HepG2 (cell line): ENCODE data around the gene LINGO3. TPM values are rescaled to one million over a fixed set of nuclear protein-coding genes. Genes with fewer than 3 reads are reported as not detected.

Experiments
- ATAC-seq: fragments of 200-7000 bp; cut with Tn5 transposase; 3 replicates; pipeline ENCODE4 v1.9.1; 2020; ENCODE audit warnings: mild to moderate bottlenecking, moderate library complexity
- BruUV-seq: library from RNA; stranded (reverse); fragments of 400-500 nt; replicated peaks from 2 replicates; lab custom pipeline; 2021; lab: Mats Ljungman, UMichigan
- CTCF ChIA-PET: fragments of 300-600 bp; formaldehyde crosslinking; extraction: SDS; loops from one replicate; lab custom pipeline; 2021; ENCODE audit warnings: low total read pairs, inconsistent platforms, low intra/inter-chr PET ratio; lab: Yijun Ruan, JAX
- POLR2A ChIA-PET: fragments of 350-600 bp; sonication (Branson Sonifier 250); formaldehyde crosslinking; loops from one replicate; lab custom pipeline; 2020; ENCODE audit warnings: antibody characterized with exemption, inconsistent platforms; lab: Yijun Ruan, JAX
- DNase-seq: peaks from one replicate; pipeline ENCODE4 v3.0.0-alpha.2; 2015; ENCODE audit warnings: low spot score
- FAIRE-seq: peaks from 3 replicates; lab custom pipeline; 2011; peaks lifted over from hg19 to GRCh38; lab: Jason Lieb, UNC
- H2AFZ ChIP-seq: one replicate; pipeline ENCODE4 v1.6.1; 2011; ENCODE audit warnings: low read length, inconsistent platforms
- H3K27ac ChIP-seq: fragments of 300-600 bp; 3 replicates; pipeline ENCODE4 v1.8.0; 2011; ENCODE audit warnings: mixed run types, mild to moderate bottlenecking, mixed read lengths, low read length, inconsistent platforms; ENCODE audit not compliant: insufficient read depth; ENCODE audit errors: extremely low read length
- H3K27me3 ChIP-seq, 2 experiments: fragments of 200-600 bp in 1 of 2; 2 replicates in 1 of 2; 3 replicates in 1 of 2; pipeline versions ENCODE4 v1.6.0 to v1.8.0; 2011; ENCODE audit warnings: low read length in 2 of 2, mild to moderate bottlenecking in 2 of 2, moderate library complexity in 2 of 2, inconsistent platforms in 1 of 2; ENCODE audit not compliant: insufficient read depth in 2 of 2, control insufficient read depth in 1 of 2
- H3K36me3 ChIP-seq, 2 experiments: fragments of 200-600 bp in 1 of 2; replicated peaks in 1 of 2; 2 replicates in 1 of 2; 3 replicates in 1 of 2; pipeline versions ENCODE4 v1.5.1 to v1.8.0; 2011; ENCODE audit warnings: low read length in 2 of 2, inconsistent platforms in 1 of 2; ENCODE audit not compliant: insufficient read depth in 2 of 2, control insufficient read depth in 1 of 2
- H3K4me1 ChIP-seq: 2 replicates; pipeline ENCODE4 v1.5.1; 2012; ENCODE audit warnings: low read length, inconsistent platforms; ENCODE audit not compliant: insufficient read depth
- H3K4me2 ChIP-seq: 2 replicates; pipeline ENCODE4 v1.6.0; 2011; ENCODE audit warnings: low read depth, low read length, inconsistent platforms
- H3K4me3 ChIP-seq, 3 experiments: fragments of 200-600 bp in 1 of 3; sonication (generic), shearing (Covaris generic) in 1 of 3; replicated peaks in 1 of 3; 2 replicates each; pipeline ENCODE4 v1.5.1; 2011 to 2016; ENCODE audit warnings: low read length in 3 of 3, inconsistent platforms in 2 of 3, low read depth in 2 of 3, mild to moderate bottlenecking in 2 of 3, control low read depth in 1 of 3, mixed read lengths in 1 of 3; ENCODE audit not compliant: insufficient read depth in 1 of 3
- H3K79me2 ChIP-seq: one replicate; pipeline ENCODE4 v1.6.1; 2011; ENCODE audit warnings: low read length, inconsistent platforms; ENCODE audit not compliant: insufficient read depth
- H3K9ac ChIP-seq: 2 replicates; pipeline ENCODE4 v1.6.0; 2011; ENCODE audit warnings: mild to moderate bottlenecking, low read depth, low read length, inconsistent platforms; ENCODE audit not compliant: insufficient read depth
- H3K9me3 ChIP-seq: 2 replicates; pipeline ENCODE4 v1.5.1; 2012; ENCODE audit warnings: mild to moderate bottlenecking, low read length
- H4K20me1 ChIP-seq: 2 replicates; pipeline ENCODE4 v1.6.0; 2011; ENCODE audit warnings: inconsistent platforms, mild to moderate bottlenecking, low read length, moderate library complexity; ENCODE audit not compliant: insufficient read depth
- ATF7-NPFF ChIP-seq: sonication (generic); formaldehyde crosslinking; IDR thresholded peaks from 2 replicates; pipeline ENCODE4 v1.8.1; 2023; ENCODE audit warnings: mild to moderate bottlenecking, low read depth, missing genetic modification reagents, moderate library complexity
- KLF13 ChIP-seq: sonication (generic); formaldehyde crosslinking; IDR thresholded peaks from 2 replicates; pipeline ENCODE4 v1.4.0; 2020; ENCODE audit warnings: mild to moderate bottlenecking, missing genetic modification reagents
- MEIS2 ChIP-seq: sonication (generic); formaldehyde crosslinking; IDR thresholded peaks from 2 replicates; pipeline ENCODE4 v1.9.0; 2021; ENCODE audit warnings: mild to moderate bottlenecking, missing genetic modification reagents
- POLR2G ChIP-seq: fragments of 200-400 bp; formaldehyde crosslinking; IDR thresholded peaks from 2 replicates; pipeline ENCODE4 v1.6.1; 2018; ENCODE audit warnings: mild to moderate bottlenecking, low read depth, low read length, moderate library complexity
- TIGD3 ChIP-seq: sonication (generic); formaldehyde crosslinking; IDR thresholded peaks from 2 replicates; pipeline ENCODE4 v1.5.1; 2020; ENCODE audit warnings: mild to moderate bottlenecking, missing genetic modification reagents, borderline replicate concordance
- ZC3H13 ChIP-seq: sonication (generic); formaldehyde crosslinking; IDR thresholded peaks from 2 replicates; pipeline ENCODE4 v1.8.1; 2023; ENCODE audit warnings: mild to moderate bottlenecking, missing genetic modification reagents, moderate library complexity
- ZNF10 ChIP-seq: sonication (generic); formaldehyde crosslinking; IDR thresholded peaks from 2 replicates; pipeline ENCODE4 v1.4.0; 2020; ENCODE audit warnings: mild to moderate bottlenecking, low read depth, missing genetic modification reagents, borderline replicate concordance
- ZNF607 ChIP-seq: sonication (generic); formaldehyde crosslinking; IDR thresholded peaks from 2 replicates; pipeline ENCODE4 v1.5.1; 2020; ENCODE audit warnings: missing genetic modification reagents, mild to moderate bottlenecking, borderline replicate concordance
- ZNF678 ChIP-seq: sonication (generic); formaldehyde crosslinking; IDR thresholded peaks from 2 replicates; pipeline ENCODE4 v1.4.0; 2020; ENCODE audit warnings: mild to moderate bottlenecking, missing genetic modification reagents
- ZNF792 ChIP-seq: IDR thresholded peaks from 2 replicates; pipeline ENCODE4 v1.6.1; 2016
- WGBS: methylation state at CpG from one replicate; pipeline ENCODE4 v1.1.6; 2017; ENCODE audit warnings: low lambda C conversion rate; 5-methylcytosine and 5-hydroxymethylcytosine counted together
- in situ Hi-C: cut with HindIII; loops from 2 replicates; pipeline ENCODE4 v1.10.0; 2017; ENCODE audit warnings: low pct_unique_long_range_greater_than_20kb; ENCODE audit not compliant: extremely low pct_ligation_motif_present
- intact Hi-C: fragments of 100-400 bp; cut with micrococcal nuclease; formaldehyde crosslinking; loops from one replicate; pipeline ENCODE4 v1.10.0; 2022; ENCODE audit not compliant: unreplicated experiment
- polyA plus RNA-seq, 8 experiments: library from polyadenylated mRNA; depleted of rRNA in 3 of 8; stranded (reverse) in 7 of 8; unstranded in 1 of 8; fragments of >200 nt; fragmentation: Illumina TruSeq in 4 of 8; extraction: Trizol in 4 of 8; gene quantifications; 2 replicates each; pipeline versions ENCODE4 v1.2.1 to v1.2.3, GENCODE V29; 2011 to 2016; ENCODE audit warnings: low read depth in 4 of 8, missing spikeins in 1 of 8, mixed read lengths in 1 of 8; ENCODE audit not compliant: insufficient read depth in 1 of 8
- total RNA-seq, 5 experiments: library from RNA; depleted of rRNA; stranded (reverse); fragments of >200 nt; fragmentation: Illumina TruSeq; extraction: Trizol; gene quantifications; 2 replicates each; pipeline ENCODE4 v1.2.3, GENCODE V29; 2016; ENCODE audit warnings: low read depth in 1 of 5
- TF ChIP-seq, protein P1 (sequence below): sonication (generic); formaldehyde crosslinking; IDR thresholded peaks from 2 replicates; pipeline ENCODE4 v1.8.0; 2022; ENCODE audit warnings: missing genetic modification reagents, mild to moderate bottlenecking, moderate library complexity, borderline replicate concordance
- TF ChIP-seq, protein P2 (sequence below): sonication (generic); formaldehyde crosslinking; IDR thresholded peaks from 2 replicates; pipeline ENCODE4 v1.5.0; 2020; ENCODE audit warnings: mild to moderate bottlenecking, low read depth, missing genetic modification reagents, borderline replicate concordance
- TF ChIP-seq, protein P3 (sequence below): IDR thresholded peaks from 2 replicates; pipeline ENCODE4 v1.6.1; 2016; ENCODE audit warnings: low read depth, missing genetic modification reagents, missing compliant biosample characterization

Gene LINGO3
- total and polyA plus RNA-seq, 2 of the 13 experiments (the other 11 are each of a cell fraction or from before 2014, with no cell fraction given), result not detected

DNA sequence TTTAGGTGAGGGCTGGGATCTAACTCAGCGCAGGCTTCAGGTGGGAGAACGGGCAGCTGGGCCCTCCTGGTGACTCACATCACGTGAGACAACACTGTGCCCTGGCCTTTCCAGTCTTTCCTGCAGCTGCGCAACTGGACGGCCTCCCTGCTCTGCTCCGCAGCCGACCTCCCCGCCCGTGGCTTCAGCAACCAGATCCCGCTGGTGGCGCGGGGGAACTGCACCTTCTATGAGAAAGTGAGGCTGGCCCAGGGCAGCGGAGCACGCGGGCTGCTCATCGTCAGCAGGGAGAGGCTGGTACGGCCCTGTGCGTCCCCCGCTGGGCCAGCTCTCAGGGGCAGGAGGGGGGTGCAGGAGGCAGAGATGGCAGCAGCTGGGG, 29.4 kb upstream of the LINGO3 start (continued):
- TF ChIP-seq, protein P1, sequence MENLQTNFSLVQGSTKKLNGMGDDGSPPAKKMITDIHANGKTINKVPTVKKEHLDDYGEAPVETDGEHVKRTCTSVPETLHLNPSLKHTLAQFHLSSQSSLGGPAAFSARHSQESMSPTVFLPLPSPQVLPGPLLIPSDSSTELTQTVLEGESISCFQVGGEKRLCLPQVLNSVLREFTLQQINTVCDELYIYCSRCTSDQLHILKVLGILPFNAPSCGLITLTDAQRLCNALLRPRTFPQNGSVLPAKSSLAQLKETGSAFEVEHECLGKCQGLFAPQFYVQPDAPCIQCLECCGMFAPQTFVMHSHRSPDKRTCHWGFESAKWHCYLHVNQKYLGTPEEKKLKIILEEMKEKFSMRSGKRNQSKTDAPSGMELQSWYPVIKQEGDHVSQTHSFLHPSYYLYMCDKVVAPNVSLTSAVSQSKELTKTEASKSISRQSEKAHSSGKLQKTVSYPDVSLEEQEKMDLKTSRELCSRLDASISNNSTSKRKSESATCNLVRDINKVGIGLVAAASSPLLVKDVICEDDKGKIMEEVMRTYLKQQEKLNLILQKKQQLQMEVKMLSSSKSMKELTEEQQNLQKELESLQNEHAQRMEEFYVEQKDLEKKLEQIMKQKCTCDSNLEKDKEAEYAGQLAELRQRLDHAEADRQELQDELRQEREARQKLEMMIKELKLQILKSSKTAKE (CRISPR knock-in tag), result no peak
- TF ChIP-seq MEIS2 (CRISPR knock-in tag) (no peak), POLR2G (no peak), ZNF678 (CRISPR knock-in tag) (no peak), ZNF607 (no peak), ZC3H13 (no peak)
- TF ChIP-seq, protein P2, sequence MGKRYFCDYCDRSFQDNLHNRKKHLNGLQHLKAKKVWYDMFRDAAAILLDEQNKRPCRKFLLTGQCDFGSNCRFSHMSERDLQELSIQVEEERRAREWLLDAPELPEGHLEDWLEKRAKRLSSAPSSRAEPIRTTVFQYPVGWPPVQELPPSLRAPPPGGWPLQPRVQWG (CRISPR knock-in tag), result no peak

DNA sequence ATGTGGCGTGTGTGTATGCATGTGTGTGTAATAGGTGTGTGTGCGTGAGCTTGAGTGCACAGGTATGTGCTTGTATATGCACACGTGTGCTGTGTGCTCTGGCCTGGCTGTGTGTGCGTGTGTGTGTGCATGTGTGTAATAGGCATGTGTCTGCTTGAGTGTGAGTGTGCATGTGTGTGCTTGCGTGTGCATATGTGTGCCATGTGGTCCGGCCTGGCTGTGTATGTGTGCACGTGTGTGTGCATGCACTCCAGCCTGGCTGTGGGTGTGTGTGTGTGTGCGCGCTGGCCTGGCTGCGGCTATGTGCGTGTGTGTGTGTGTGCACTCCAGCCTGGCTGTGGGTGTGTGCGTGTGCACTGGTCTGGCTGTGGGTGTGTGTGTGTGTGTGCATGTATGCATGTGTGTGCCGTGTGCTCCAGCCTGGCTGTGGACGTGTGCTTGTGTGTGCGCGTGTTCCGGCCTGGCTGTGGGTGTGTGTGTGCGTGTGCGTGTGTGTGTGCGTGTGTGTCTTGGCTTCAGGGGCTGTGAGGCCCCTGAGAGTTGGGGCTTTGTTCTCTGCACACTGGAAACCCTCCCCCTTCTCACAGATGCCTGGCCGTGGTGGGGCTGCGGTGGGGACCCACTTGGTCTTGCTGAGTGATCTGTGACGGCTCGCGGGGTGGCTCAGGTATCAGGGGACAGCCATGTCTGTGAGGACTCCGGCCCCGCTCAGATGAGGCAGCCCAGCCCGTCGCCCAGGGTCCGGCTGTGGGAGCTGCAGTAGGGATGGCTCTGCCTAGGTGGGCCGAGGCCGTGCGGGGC, 28.8 kb upstream of the LINGO3 start:
- Histone ChIP-seq H3K9ac (no peak overlapping the region), H3K4me1 (peaks cover 28% of the 10 kb centered on the region), H4K20me1 (peaks cover 6% of the 10 kb centered on the region; the same call in 1 of the 2 replicates), H3K4me3 (no peak overlapping the region), H3K27me3 (no peaks in the 10 kb centered on the region), H3K27ac (no peak overlapping the region), H3K79me2 (peaks cover 6% of the 10 kb centered on the region), H3K36me3 (no peaks in the 10 kb centered on the region; a peak in 2 of 5 replicates), H3K9me3 (no peaks in the 10 kb centered on the region), H3K4me2 (no peak overlapping the region), H2AFZ (no peak overlapping the region)
- POLR2A ChIA-PET, result no interaction called here
- WGBS, result 97% methylated on average over 19 of the region's 33 CpGs
- BruUV-seq, result no TSS peak
- in situ Hi-C loops (no loop called here), intact Hi-C loops (no loop called here)
- CTCF ChIA-PET, result no interaction called here
- ATAC-seq, result no peak; the same call in 2 of the 3 replicates
- FAIRE-seq, result no peak
- DNase-seq, result no peak
- no peak for TF ChIP-seq ATF7-NPFF (CRISPR knock-in tag)
- no peak for TF ChIP-seq ZNF792 (CRISPR knock-in tag)
- TF ChIP-seq TIGD3 (CRISPR knock-in tag), result no peak
- no peak for TF ChIP-seq ZNF10 (CRISPR knock-in tag)
- TF ChIP-seq KLF13 (CRISPR knock-in tag), result no peak
- TF ChIP-seq, protein P3, sequence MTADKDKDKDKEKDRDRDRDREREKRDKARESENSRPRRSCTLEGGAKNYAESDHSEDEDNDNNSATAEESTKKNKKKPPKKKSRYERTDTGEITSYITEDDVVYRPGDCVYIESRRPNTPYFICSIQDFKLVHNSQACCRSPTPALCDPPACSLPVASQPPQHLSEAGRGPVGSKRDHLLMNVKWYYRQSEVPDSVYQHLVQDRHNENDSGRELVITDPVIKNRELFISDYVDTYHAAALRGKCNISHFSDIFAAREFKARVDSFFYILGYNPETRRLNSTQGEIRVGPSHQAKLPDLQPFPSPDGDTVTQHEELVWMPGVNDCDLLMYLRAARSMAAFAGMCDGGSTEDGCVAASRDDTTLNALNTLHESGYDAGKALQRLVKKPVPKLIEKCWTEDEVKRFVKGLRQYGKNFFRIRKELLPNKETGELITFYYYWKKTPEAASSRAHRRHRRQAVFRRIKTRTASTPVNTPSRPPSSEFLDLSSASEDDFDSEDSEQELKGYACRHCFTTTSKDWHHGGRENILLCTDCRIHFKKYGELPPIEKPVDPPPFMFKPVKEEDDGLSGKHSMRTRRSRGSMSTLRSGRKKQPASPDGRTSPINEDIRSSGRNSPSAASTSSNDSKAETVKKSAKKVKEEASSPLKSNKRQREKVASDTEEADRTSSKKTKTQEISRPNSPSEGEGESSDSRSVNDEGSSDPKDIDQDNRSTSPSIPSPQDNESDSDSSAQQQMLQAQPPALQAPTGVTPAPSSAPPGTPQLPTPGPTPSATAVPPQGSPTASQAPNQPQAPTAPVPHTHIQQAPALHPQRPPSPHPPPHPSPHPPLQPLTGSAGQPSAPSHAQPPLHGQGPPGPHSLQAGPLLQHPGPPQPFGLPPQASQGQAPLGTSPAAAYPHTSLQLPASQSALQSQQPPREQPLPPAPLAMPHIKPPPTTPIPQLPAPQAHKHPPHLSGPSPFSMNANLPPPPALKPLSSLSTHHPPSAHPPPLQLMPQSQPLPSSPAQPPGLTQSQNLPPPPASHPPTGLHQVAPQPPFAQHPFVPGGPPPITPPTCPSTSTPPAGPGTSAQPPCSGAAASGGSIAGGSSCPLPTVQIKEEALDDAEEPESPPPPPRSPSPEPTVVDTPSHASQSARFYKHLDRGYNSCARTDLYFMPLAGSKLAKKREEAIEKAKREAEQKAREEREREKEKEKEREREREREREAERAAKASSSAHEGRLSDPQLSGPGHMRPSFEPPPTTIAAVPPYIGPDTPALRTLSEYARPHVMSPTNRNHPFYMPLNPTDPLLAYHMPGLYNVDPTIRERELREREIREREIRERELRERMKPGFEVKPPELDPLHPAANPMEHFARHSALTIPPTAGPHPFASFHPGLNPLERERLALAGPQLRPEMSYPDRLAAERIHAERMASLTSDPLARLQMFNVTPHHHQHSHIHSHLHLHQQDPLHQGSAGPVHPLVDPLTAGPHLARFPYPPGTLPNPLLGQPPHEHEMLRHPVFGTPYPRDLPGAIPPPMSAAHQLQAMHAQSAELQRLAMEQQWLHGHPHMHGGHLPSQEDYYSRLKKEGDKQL (CRISPR knock-in tag), result no peak
